ENCODE measurements around the gene RCC1.

DNA sequence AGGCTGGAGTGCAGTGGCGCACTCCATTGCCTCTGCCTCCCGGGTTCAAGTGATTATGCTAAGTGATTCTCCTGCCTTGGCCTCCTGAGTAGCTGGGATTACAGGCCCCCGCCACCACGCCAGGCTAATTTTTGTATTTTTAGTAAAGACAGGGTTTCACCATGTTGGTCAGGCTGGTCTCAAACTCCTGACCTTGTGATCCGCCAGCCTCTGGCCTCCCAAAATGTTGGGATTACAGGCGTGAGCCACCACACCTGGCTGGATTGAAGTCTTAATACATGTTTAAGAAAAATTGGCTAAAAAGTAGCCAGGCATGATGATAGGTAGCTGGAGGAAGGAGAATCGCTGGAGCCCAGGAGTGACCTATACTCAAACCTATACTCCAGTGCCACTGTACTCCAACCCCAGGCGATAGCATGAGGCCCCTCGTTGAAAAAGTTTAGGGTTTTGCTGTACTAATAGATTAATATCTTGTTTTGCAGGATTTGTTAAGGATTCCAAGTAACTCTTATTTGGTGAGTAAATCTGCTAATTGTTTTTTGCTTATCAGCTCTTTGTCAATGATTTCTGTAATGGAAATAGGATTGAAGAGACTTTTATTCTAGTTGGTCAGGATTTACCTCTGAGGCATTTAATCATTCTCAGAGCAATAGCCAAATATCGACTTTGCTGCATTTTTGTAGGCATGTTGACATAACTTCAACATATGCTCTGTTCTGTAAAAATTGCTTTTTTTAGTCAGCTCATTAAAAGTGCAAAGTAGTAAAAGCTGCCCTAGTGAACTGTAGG lies 2.0 kb downstream of the RCC1 start:
- TF ChIP-seq POLR2A (IDR thresholded peaks at IDR 0.05) (no peak), POLR2AphosphoS5 (IDR thresholded peaks at IDR 0.05) (no peak)
